GM18909 (cell line): ENCODE results near the gene ING3.

Source experiments
- ATAC-seq: cut with Tn5 transposase; IDR thresholded peaks from one replicate; pipeline ENCODE4 v1.9.1; 2021; ENCODE audit warnings: mild to moderate bottlenecking; ENCODE audit not compliant: unreplicated experiment, poor library complexity

Gene ING3

DNA sequence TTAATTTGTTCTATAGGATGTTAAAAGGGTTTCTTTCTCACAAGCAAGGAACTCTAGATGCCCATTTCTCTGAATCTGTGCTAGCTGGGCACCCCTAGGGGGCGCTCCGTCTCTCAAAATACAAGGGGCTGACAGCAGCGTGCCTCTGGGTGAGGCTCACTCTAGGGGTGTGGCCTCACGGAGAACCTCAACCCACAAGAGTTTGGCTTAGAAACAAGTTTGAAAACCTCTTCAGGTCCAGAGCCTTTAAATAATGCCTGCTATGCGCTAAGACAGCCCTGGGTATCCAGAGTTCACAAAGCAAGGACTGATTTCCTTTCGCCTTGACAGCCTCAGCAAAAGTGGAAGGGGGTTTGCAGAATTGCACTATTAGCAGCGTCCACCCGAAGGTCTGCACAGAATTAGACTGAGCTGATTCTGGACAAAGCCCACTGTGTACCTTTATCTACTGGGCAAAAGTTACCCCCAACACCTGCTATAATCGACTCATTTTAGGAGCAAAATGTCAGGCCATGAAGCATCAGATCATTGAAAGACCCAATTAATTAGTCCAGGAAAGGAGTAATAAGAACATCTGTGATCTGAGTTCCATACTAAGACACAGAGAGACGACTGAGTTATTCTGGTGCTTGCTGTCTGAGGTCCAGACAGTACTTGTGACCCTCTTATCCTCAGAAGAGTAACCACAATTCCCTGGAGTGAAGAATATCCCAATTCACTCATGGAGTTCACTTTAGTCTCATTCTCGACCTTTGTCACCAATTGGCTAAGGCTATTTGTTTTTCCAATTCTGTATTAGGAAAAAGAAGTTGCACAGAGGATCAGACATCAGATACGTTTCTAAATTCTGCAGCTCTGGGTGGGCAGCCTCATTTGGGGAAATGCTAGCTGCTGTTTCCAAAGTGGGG, 37.4 kb downstream of the ING3 start:
- ATAC-seq = peak; percentile 95

DNA sequence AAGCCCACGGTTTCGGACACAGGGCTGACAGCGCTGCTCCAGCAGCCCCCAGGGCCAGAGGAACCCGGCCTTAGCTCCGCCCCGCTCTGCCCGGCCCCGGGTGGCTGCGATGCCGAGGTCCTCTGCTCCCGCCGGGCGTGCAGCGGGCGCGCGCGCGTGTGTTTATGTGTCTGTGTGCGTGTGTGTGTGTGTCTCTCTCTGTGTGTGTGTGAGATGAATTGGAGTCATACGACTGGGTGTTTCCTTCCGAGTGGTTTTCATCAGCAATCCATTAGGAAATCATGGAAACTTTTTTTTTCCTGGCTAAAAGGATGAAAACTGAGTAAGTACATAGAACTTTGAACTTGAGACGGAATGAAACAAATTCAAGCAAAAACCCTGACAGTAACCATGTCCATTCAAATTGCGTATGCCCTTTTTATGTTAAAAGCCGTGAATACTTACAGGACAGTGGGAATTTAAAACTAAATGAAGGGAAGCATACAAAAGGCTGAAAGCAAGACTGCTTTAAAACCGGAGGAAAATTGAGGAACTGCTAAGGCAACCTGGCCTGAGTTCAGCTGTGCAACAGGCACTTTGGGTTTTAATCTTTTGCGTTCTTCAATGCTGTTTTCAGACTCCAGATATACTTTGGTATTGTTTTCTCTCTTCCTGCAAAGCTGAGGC, 38.1 kb downstream of the ING3 start, which contains the start of gene CPED1:
Gene CPED1 (plus strand): TSS at position 121 of the 666 bp plus-strand sequence. CDS start 911 bp downstream, outside the sequence.
- ATAC-seq = peak; percentile 55

GRCh38 chr7:120989257-120990220, 39.0 kb downstream of the ING3 start:
- no peak for ATAC-seq

GRCh38 chr7:120990468-120991118, 40.0 kb downstream of the ING3 start:
- ATAC-seq = no peak

DNA sequence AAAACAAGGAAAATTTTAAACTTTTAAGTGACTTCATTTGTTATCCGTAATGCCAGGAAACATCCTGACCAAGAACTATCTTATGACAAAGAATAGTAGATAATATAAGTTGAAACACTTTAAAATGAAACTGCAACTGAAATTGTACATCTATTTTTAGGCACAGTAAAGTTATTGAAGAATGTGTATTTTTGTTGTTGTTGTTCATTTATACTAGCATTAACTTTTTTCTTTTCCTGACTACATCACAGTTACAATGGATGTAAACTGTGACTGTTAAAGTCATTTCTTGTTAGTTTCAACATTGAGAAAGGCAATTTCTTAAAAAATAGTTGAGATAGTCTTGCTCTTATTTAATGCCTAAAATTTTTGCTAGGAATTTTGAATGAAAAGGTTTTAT, 40.6 kb downstream of the ING3 start:
- ATAC-seq = no peak

DNA sequence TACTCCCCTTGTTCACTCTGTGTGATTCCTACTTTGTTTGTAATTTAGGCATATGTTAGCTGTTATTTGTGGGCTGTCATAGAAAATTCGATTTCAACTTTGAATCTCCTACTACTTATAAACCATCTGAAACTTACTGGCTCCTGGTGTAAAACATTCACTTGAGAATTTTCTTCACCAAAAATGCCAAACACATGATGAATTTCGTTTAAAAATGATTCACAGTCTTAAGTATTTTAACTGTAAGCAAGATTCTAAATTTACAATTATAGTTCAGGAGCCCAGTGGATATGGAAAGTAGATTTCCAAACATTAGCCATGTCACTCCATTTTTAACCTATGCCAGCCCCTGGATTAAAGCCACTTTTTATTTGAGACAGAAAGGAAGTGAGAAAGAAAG, 41.0 kb downstream of the ING3 start:
- ATAC-seq = no peak

GRCh38 chr7:120992272-120992964, 41.8 kb downstream of the ING3 start:
- ATAC-seq = no peak

DNA sequence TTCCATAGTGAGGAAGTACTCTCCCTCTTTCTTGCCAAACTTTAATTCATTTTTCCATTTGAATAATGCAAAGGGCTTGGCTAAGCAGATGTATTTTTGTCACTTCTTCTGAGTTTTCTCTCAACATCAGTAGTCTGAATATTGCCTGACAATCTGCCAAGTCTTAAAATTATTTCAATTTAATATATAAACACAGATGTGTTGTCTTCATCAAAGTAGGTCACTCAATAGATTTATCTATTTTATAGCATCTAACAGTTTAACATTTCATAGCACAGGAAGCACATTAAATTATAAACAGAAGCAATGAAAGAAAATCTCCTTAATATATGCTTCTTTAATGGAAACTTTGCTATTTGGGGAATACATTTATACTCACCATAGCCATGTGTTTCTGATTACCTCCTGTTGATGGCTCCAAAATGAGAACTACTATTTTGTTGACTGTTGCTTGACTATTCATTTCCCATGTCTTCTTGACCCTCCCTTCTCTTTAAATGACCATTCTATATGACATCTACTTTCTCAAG, 42.5 kb downstream of the ING3 start:
- ATAC-seq = no peak

DNA sequence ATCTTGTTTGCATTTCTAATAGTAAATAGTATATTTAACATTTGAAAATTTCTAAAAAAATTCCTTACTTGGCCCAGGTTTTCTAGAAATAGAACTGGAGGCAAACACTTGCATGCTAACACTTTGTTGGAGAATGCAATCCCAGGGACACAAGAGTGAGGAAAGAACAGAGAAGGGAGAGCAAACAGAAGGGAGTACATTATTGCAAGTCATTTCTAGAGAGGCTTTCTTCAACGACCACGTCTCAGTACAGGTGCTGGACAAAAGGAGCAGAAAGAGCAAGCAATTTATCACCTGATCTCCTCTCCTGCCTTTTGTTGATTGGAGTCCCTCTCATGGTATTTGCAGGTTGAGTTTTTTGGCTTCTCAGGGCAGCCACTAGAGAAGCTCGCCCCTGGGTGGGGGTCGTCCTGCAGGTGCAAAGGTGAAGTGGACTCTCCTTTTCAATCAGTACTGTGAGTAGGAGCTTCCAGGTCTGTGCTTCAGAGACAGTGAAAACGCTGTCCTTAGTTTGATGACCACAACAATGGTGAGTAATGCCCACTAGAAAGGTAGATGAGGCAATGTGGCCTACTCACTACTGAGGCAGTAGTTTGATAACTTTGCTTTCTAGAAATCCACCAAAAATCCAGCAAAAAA, 43.1 kb downstream of the ING3 start:
- no peak for ATAC-seq

GRCh38 chr7:120994512-120995410, 44.2 kb downstream of the ING3 start:
- no peak for ATAC-seq

- ATAC-seq = no peak
Observed at GRCh38 chr7:120995654-120996053, 45.1 kb downstream of the ING3 start.

DNA sequence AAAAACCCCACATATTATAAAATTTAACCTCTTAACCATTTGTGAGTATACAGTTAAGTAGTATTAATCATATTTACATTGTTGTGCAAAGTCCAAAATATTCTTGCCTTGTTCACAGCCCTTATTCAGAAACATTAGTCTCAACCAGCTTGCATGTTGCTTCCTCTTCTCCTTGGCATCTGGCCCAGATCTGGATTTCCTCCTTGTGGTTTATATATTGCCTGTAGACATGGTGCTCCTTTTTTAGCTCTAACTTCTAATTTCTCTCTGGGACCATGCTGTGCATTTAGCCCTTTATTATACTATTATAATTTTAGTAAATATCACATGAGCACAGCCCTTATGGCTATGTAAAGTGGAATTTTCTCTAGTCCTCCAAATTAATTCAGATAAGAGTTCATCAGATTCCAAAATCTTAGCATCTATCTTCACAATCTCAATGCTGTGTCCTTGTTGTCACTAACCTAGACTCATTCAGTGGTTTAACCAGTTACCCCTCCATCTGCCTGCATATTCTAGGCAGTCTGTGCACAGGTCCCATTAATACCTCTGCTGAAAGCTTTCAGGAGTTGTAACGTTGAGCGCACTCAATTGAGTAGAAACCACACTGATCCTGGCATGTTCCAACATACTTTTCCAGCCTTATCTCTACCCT, 45.9 kb downstream of the ING3 start:
- peak; percentile 57 for ATAC-seq

DNA sequence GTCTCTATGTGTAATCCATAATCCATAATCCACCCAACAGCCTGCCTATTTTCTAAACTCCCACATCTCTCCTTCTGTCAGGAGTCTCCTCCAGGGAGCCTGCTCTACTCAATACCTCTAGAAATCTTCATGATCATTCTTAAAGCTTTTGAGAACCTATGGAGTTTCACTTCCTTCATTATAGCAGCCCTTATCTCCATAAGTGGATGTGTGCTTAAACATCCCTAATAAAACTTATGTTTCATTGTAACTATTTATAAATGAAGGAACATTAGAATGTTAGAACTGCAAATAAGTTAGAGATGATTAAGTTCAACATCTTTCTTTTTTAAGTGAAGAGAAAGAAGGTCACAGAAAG, 46.4 kb downstream of the ING3 start:
- peak; percentile 62 for ATAC-seq

DNA sequence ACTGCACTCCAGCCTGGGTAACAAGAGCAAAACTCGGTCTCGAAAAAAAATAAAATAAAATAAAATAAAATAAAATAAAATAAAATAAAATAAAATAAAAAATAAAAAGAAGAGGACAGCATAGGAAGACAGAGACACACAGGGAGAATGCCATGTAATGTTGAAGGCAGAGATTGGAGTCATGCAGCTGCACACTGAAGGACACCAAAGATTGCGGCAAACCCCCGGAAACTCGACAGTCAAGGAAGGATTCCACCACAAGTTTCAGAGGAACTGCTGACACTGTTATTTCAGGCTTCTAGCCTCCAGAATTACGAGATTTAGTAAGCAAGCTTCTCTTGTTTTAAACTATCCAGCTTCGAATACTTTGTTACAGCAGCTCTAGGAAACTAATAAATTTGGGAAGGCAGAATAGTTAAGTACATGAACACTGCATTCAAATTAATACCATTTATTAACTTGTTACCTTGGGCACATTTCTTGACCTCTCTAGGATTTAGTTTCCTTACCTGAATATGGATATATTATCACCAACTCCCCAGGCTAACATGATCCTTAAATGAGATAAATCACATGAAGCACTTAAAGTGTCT, 47.4 kb downstream of the ING3 start:
- ATAC-seq = no peak

DNA sequence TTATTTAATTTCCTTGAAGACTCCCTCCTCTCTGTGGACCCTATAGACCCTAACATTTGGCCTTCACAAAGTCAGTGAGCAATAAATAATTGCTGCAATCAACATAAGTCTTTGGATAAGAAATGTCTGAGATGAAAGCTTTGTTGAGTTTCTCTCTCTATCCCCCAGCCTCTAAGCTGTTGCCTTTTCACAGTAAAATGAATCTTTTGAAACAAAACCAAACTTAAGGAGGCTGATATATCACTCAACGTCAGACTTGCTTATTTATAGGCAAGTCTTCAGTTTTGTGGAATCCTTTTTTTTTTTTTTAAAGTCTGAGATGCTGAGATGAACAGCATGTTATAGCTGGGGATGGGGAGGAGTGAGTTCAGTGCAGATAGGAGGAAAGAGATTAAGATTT, 47.9 kb downstream of the ING3 start:
- no peak for ATAC-seq

DNA sequence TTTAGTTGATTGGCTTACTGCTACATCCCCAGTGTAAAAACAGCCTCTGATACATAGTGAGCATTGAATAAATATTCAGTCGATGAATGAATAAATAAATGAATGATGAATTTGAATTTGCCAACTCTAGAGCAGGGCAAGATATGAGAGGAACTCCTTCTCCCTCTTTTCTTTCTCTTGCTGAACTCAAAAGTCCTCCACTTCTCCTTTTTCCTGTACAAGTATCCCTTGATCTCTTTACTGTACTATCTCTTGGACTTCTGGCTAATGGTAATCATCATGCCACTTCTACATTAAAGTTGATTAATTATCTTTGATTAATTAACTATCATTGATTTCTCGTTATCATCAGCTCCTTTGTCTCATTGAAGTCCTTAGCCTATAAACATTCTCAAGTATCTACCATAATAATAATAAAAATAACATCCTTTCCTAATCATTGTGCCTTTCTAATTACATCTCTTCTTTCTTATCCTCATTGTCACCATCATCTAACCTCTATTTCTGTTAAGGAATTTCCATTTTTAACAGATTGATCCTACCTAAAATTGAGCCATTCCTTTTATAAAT, 48.5 kb downstream of the ING3 start:
- no peak for ATAC-seq
